ENCODE measurements around the gene FLRT1.

The FLRT1 gene

DNA sequence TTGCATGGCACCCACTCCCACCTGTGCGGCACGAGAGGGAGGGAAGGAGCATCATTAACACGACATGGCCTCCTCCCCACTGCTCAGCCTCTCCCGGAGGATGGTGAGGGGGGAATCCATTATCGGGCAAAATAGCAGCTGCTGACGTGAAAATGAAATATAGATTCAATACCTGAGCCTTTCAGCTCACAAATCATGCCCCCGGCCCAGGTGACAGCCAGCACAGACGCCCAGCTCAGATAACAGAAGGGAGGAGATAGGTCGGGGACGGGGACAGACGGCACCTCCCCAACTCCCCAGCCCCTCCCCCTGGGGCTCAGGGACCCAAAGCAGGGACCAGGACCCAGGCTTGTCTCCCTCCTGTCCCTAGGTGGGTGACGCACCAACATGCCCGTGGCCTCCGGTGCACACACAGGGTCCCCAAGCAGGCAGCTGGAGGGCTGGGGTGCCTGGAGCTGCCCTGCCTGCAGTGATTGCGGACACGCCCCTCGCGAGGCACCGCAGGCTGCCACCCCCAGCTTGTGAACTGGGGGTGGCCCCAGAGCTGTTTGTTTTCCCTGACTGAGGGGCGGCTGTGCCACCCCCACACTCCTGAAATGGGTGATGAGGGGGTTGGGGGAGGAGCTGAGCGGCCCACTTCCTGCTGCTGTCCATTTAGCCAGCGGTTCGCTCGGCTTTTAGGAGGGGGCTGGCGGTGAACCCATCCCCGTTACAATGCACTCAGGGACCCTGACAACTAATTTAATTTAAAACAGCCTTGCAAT is 31.7 kb downstream of the FLRT1 start:
- DNase-seq (ENCODE audit: low read depth, low spot score), result no peak

DNA sequence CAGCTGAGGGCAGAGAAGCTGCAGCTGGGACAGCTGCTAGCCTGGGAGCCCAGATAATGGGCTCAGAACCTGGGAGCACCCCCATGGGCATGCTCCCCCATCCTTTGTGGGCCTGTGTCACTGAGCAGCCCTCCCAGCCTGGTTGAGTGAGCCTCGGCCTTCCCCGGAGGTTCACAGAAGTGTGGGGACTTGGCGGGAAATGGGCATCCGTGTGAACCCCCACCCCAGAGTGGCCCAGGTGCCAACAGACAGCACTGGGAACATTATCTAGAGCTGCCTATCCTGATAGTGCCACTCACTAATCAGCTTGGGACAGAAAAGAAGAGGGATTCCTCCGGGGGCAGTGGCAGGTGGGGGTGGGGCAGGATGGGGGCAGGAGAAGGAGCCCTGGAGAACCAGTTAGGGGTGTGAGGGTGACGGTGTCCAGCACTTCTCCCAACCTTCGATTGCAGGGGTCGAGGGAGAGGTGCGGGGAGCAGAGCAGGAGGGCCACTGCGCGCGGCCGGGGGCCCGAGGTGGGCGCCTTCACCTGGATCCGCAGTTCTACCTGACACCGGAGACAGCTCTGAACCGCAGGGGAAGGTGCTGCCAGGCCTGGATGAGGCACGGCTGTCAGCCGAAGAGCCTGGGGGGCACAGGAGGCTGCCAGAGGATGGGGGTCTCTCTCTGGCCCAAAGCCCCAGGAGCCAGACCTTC is 33.1 kb downstream of the FLRT1 start:
- no peak for DNase-seq (ENCODE audit: low read depth, low spot score)

DNA sequence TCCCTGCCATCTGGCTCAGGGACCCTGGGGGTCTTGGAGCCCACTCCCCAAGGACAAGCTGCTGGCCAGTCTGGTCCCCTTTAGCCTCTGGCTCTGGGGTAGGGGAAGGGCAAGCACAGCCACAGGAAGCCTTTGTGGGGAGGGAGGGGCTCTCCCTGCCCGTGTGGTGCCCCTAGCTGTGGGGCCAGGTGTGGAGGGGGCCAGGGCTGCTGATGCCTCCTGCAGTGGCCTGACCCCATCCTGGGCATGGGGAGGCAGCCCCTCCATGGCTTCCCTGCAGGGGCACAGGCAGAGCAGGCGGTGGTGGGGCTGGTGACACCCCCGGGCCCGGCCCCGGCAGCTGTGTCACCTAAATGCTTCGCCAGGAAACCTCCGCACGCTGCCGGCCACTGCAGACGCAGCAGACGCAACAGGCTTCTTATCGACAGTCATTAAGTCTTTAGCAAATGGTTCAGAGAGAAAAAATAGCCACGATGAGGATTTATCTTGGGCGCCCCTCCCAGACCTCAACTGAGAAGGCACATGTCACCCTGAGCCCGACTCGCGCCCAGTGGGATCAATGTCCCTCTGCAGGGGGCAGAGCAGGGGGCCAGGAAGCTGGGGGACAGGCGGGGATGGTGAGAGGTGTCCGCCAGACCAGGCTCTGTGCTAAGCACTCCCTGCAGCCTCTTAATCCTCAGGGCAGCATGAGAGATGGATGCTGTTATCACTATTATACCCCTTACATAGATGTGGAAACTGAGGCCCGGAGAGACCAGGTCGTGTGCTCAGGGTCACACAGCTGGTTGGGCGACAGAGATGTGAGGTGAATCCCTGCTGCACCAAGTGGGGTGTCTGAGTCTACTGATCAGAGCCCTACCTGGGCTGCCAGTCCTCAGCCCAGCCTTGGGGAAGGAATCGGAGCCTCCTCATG is 33.9 kb downstream of the FLRT1 start:
- no peak for DNase-seq (ENCODE audit: low read depth, low spot score)

DNA sequence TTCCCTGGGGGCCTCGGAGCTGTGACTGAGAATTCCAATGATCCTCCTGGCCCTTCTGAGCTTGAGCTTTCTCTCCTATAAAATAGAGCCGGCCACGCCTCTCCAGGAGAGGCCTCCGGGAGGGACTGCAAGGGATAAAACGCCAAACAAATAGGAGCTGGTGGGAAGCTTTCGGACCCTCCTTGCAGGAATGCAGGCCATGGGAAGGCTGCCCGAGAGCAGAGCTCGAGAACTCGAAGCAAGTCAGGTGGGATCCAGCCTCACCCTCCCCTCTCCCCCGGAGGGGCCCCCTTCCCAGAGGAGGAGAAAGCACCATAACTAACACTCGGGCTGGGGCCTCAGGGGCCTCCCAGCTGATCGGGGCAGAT is 34.6 kb downstream of the FLRT1 start:
- DNase-seq (ENCODE audit: low read depth, low spot score), result no peak

DNA sequence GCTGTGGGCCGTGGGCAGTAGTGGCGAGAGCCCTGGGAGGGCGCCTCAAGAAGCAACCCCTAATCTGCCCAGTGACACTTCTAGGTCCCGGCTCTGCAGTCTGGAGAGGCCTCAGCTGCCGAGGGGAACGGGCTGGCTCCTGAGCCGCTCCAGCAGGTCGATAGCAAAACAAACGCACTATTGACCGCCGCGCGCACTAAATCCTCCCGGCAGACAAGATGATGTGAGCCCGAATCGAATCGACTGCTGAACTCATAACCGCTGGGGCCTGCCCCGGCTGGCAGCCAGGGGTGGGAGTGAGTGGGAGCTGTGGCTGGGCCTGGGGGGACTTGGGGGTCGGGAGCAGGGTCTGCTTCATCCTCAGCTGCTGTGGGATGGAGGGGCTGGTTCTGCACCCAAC is 36.1 kb downstream of the FLRT1 start:
- DNase-seq (ENCODE audit: low read depth, low spot score), result no peak

DNA sequence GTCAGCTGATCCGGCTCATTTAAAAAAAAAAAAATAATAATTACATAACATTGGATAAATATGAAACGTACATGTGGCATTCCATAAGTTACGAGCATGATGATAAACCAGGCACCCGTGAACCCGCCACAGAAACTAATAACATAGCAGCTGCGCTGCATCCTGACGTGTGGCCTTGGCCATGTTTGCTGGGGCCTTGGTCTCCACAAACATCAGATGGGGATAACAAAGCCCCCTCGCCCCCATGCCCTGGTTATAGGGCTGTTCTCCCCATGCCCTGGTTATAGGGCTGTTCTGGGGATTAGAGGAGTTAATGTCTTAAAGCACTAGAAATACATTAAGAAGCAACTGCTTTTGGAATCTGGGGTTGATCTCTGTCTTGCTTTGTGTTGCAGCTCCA is 36.7 kb downstream of the FLRT1 start:
- DNase-seq (ENCODE audit: low read depth, low spot score), result no peak

DNA sequence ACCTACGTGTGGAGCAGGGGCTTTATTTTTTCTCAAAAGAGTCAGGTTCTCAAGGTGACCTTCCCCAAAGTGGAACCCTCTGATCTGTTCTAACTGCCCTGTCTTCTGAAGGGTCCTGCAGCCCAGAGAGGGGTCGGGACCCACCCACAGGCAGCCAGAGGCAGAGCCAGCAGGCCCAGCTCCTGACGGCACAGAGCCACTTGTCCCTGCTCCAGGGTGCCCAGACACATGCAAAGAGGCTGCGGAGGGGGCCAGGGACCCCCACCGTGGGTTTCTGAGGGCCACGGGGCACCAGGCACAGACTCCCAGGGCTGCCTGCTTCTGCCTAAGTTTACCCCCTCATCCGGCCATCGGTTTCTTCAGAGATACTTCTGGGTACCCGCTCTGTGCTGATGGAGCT is 37.1 kb downstream of the FLRT1 start:
- no peak for DNase-seq (ENCODE audit: low read depth, low spot score)

DNA sequence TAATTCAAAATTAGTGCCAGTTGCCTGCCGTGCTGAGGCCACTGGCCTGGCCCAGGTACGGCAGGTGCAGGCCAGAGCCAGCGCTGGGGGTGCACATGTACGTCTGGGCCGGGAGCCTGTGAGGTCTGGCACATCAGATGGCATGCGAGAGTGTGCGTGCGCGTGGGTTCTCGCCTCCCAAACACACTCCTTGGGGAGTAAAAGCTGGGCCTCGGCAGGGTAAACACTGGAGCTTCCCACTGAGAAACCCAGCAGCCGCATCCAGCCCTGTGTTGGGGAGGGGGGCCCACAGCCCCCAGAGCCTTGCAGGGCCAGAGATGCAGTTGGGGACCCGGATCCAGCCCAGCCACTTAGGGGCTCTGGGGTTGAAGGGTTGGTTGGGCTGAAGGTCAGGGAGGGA is 37.8 kb downstream of the FLRT1 start:
- no peak for DNase-seq (ENCODE audit: low read depth, low spot score)

DNA sequence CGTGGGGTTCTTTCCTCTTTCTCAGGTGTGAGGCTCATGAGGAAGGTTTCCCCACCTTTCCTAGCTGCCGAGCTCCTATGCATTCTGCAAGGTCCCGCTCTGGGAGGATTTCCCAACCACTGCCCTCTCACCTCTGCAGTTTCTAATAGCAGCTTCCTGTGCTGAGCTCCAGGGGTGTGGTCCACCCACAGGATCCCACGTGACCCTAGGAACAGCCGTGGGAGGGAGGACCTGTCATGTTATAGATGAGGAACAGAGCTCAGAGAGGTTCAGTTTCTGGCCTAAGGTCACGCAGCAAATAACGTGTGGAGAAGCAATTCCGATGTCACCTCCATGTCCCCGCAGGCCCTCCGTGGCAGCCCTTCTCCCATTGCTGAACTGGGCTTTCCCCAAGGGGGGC is 38.5 kb downstream of the FLRT1 start:
- DNase-seq (ENCODE audit: low read depth, low spot score), result no peak

DNA sequence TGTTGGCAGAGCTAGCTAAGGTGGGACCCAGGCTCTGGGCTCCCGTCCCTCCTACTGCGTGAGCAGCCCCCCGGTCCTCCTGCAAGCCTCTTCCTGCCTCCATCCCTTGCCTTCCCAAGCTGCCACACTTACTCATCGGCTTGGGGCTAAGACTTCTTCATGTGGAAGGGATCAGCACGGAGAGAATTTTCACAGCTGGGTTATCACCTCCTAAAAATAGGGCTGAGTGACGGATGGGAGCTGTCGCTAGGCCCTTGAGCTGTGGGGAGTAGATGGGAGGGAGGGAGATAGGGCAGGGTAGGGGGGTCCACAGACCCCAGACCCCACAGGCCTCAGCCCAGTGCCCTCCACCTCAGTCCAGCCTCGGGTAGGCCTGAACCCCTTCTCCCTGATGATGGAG is 41.0 kb downstream of the FLRT1 start:
- DNase-seq (ENCODE audit: low read depth, low spot score), result no peak

DNA sequence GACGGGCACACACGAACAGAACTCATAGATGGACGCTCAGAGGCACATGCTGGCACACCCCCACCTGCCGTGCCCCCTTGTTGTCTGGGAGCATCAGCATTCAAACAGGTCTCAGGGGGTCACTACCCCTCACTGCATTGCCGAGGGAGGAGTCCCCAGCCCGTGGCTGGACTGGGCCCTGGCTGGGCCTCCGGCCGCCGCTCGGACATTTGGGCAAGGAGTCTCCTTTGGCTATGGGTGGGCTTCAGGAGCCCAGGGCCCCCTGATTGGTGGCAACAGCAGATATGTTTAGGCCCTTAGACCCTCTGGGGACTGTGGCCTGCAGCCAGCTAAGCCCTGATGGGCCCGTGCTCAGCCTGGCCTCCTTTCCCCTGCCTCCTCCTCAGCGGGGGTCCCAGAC is 41.9 kb downstream of the FLRT1 start:
- DNase-seq (ENCODE audit: low read depth, low spot score), result no peak

DNA sequence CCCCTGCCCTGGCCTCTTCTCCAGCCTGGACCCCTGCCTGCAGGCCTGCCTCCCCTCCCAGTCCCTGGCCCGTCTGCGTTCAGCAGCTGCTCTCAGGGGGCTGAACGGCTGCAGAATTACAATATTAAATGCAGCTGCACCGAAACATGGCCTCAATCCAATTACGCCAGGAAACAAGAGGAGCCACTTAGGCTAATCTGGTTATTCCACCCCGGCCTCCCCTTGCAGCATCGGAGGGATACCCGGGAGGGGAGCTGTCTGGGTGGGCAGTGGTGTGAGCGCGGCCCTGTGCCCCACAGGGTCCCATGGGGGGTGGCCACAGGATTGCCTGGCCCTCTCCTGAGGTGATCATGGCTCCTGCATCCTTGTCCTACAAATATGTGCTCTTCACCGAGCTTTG is 42.6 kb downstream of the FLRT1 start:
- no peak for DNase-seq (ENCODE audit: low read depth, low spot score)

DNA sequence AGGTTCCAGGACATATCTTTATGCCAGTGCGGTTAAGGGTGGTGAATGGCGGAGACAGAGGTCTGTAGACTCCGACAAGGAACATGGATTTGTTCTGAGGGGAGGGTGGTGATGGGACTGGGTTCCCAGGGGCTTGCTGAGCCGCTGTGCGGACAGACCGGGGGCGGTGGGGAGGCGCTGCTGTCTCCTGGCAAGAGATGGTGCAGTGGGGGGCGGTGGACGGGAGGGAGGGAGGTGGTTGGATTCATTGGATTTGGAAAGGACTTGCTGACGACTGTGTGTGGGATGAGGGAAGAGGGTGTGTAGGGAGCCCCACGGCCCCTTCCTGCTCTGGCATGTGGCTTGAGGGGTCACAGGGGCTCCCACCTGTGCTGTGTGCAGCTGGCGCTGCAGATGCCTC is 43.2 kb downstream of the FLRT1 start:
- no peak for DNase-seq (ENCODE audit: low read depth, low spot score)

DNA sequence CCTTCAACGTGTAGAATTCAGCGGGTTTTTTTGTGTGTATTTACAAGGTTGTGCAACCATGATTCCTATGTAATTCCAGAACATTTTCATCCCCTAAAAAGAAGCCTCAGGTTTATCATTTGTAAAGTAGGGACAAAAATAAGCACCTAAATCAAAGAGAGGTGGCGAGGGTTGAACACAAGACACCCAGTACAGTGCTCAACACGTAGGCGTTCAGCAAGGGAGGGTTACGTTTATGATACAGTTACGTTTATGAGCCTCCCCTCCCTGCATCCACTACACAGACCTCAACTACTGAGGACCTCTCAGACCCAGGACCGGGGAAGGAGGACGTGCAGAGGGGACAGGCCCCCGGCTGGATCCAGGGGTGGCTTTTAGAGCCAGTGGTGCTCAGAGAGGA is 44.7 kb downstream of the FLRT1 start:
- DNase-seq (ENCODE audit: low read depth, low spot score), result no peak

DNA sequence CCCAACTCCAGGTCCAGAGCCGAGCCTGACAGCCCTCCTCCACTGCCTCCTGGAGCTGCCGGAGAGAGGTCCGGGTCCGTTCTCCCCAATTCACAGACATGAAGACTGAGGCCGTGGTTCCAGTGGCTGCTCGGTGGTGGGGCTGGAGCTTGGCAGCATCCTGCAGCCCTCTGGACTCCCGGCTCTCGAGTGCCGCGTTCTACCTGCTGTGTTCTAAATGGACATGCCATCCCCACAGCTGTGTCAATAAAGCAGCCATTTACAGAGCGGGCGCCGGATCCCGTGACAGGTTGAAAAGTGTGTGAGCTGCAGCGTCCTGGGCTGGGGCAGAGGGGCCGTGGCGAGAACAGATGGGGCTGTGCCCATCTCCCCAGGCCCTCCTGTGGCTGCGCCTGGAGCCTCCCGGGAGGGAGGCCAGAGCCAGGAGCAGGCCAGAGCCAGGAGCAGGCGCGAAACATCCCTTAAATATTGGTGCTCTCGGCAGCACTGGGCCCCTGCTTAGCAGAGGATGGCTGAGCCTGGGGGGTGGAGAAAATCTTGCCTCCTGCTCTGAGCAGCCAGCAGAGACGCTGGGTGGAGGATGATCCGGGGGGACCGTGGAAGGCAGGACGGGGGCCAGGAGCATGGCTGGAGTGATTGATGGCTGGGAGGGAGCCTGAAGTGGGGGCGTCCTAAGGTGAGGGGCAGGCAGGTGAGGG is 46.2 kb downstream of the FLRT1 start:
- no peak for DNase-seq (ENCODE audit: low read depth, low spot score)

DNA sequence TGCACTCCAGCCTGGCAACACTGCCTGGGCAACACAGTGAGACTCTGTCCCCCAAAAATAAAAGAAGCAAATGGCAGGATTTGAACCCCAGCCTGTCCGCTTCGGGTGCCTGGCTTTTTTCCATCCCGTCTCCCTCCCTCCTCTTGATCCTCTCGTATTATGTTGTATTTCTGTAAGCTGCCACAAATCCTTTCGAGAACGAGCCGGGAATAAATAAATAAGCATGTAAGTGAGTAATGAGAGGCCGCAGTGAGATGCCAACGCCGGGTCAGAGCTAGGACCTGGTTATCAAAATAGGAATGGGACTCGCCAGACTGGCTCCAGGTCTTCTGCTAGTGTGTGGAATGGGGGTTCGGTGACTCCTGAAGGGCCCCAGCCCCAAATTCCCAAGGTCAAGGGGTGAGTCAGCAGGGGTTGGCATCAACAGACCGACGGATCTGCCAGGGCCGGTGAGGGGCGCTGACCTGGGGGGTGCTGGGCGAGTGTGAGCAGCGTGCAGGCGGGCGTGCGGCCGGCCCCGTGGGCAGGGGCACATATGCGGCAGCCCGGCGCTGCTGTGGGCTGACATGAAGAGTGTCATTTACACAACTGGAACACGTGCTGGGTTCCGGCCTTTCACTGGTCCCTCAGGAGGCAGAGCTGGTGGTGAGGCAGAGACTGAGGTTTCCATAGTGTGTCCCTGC is 47.8 kb downstream of the FLRT1 start:
- no peak for DNase-seq (ENCODE audit: low read depth, low spot score)

DNA sequence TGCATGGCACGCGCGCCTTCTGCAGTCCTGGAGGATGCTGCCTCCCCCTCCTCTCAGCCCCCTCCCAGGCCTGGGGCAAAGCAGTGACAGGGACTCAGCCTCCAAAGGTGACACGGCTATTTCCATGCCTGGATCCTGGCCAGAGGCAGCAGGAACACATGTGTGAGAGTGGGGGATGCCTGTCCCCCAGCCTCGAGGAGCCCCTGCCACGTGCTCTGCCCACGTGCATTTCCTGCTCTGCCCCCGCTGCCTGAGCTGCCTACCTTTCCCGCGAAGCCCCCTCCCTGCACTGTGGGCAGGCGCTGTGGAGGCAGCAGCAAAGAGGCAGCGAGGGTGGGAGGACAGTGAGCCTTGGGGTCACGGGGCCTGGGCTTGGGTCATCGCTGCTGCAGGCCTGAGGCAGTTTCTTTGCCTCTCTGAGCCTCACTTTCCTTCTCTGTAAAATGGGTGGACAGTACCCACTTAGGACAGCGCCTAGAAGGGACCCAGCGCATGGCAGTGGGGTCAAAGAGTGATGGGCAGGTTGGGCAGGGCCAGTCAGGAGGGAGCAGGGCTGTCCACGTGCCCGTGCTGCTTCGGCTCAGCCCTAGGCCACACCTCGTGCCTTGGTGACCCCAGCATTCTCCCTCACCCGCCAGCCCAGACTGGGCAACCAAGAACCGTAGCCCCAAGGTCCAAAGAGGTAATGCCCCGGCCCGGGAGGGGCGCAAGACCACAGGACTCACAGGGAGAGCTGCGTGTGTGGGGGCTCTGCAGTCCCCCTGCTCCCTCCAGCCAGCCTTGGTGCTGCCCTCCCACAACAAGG is 48.6 kb downstream of the FLRT1 start:
- DNase-seq (ENCODE audit: low read depth, low spot score), result no peak

DNA sequence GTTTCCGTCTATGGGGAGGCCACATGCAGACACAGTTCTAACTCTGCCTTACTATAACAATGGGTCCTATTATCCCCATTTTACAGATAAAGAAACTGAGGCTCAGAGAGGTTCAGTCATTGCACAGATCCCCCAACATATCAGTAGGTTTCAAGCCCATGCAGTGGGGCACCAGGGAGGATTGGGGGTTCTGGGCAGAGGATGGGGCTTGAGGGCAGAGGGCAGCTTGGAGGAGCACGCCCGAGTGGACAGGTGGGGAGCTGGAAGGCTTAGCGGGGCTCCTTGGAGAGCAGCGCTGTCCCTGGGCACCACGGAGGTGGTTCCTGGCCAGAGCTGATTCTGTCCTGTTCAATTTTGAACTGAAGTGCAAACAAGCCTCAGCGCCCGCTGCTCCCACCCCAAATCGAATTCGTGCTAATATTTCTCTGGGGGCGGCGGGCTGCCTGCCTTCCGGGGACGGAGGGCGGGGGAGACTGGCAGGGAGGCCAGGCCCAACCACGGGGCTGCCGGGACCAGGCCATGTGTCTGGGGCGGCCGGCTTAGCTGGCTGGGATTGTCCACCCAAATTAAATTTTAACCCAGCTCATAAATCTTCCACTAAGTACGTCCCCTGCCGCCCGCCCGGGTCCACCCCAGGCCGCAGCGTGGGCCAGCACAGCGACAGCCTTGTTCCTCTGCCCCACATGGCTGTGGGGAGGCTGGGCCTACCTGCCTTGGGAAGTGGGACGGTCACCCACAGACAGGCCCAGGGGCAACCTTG is 49.4 kb downstream of the FLRT1 start:
- no peak for DNase-seq (ENCODE audit: low read depth, low spot score)
